Stimulated activated CD4-positive, alpha-beta T cell treated with anti-CD3 and anti-CD28 coated beads, Interleukin-1b, Interleukin-23, amount 100 ng/mL, for 4 hours (primary cell): ENCODE results near the gene NCOA3.

Source experiments
- DNase-seq, 2 donors: peaks; one replicate each; pipeline ENCODE4 v3.0.0-alpha.2; 2020; ENCODE audit warnings: low read depth in 2 of 2

Gene NCOA3

GRCh38 chr20:47664744-47665143 lies 163.1 kb downstream of the NCOA3 start:
- DNase-seq: no peak

GRCh38 chr20:47665221-47665991 lies 163.7 kb downstream of the NCOA3 start:
- no peak for DNase-seq

GRCh38 chr20:47666304-47666703 lies 164.6 kb downstream of the NCOA3 start:
- no peak for DNase-seq

- no peak for DNase-seq
Measured at GRCh38 chr20:47667086-47667485, 165.4 kb downstream of the NCOA3 start.

GRCh38 chr20:47667531-47668312 lies 166.0 kb downstream of the NCOA3 start:
- no peak for DNase-seq

GRCh38 chr20:47668313-47669151 lies 166.8 kb downstream of the NCOA3 start:
- DNase-seq: no peak

GRCh38 chr20:47669152-47669425 lies 167.4 kb downstream of the NCOA3 start:
- no peak for DNase-seq

- DNase-seq: no peak
Measured at GRCh38 chr20:47669489-47669888, 167.8 kb downstream of the NCOA3 start.

- DNase-seq: no peak
Measured at GRCh38 chr20:47669927-47670890, 168.5 kb downstream of the NCOA3 start.

- no peak for DNase-seq
Measured at GRCh38 chr20:47670913-47671312, 169.2 kb downstream of the NCOA3 start.

GRCh38 chr20:47672166-47672565 lies 170.5 kb downstream of the NCOA3 start:
- no peak for DNase-seq

GRCh38 chr20:47672886-47673670 lies 171.4 kb downstream of the NCOA3 start:
- no peak for DNase-seq

- DNase-seq: no peak
Measured at GRCh38 chr20:47673671-47673955, 171.9 kb downstream of the NCOA3 start.

GRCh38 chr20:47674145-47674544 lies 172.5 kb downstream of the NCOA3 start:
- DNase-seq: no peak

GRCh38 chr20:47674686-47675085 lies 173.0 kb downstream of the NCOA3 start:
- no peak for DNase-seq

- DNase-seq: no peak
Measured at GRCh38 chr20:47675190-47676142, 173.8 kb downstream of the NCOA3 start.

GRCh38 chr20:47676219-47676721 lies 174.6 kb downstream of the NCOA3 start:
- DNase-seq: no peak

GRCh38 chr20:47676912-47677634 lies 175.4 kb downstream of the NCOA3 start:
- no peak for DNase-seq
